ENCODE data around the gene CHID1.

Gene CHID1

DNA sequence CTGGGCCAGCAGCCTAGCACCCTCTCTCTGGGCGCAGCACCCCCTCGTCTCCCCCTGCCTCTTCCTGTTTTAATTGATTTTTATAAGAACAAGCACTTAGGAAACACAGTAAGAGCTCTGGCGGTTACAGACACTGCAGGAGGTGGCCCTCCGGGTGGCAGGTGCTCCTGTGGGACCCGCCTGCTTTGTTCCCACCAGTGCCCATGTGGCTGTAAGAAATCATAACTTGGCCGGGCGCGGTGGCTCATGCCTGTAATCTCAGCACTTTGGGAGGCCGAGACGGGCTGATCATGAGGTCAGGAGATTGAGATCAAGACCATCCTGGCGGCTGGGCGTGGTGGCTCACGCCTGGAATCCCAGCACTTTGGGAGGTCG, 49.5 kb downstream of the CHID1 start:
- DNase-seq = no peak

DNA sequence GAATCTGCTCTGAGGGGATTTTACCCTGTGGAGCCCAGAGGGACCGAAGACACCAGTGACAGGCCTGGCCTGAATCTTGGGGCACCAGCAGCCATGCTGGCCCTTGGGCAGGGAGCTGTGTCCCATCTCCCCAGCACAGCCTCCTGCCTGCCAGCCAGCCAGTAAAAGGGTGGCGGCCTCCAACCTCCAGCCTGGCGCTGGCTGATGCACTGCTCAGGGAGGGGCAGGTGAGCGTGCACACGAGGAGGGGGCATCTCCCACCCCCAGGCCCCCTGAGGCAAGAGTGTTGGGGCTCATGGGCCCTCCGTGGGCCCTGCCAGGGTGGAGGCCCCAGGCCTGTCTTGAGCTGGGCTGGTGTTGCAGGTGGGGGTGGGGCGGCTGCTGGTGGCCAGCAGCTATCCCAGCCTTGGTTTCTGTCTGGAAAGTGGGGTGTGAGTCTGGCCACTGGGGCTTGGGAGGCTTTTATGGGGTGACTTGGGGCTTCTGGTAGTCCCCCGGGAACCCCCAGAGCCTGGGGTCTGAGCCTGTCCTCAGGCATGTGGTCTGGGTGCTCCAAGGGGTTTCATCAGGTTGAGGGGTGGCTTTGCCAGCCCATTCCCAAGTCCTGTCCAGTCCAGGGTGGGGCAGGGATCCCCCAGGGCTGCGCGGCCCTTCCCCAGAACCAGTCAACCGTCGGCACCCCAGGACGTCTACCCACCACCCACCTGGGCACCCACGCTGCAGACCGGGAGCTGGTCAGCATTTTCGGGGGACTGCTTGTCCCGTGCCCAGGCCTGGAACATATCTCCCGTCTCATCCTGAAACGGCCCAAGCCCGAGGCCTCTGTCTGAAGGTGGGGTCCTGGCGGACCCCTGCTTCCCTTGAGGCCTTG, 50.1 kb downstream of the CHID1 start:
- no peak for DNase-seq

DNA sequence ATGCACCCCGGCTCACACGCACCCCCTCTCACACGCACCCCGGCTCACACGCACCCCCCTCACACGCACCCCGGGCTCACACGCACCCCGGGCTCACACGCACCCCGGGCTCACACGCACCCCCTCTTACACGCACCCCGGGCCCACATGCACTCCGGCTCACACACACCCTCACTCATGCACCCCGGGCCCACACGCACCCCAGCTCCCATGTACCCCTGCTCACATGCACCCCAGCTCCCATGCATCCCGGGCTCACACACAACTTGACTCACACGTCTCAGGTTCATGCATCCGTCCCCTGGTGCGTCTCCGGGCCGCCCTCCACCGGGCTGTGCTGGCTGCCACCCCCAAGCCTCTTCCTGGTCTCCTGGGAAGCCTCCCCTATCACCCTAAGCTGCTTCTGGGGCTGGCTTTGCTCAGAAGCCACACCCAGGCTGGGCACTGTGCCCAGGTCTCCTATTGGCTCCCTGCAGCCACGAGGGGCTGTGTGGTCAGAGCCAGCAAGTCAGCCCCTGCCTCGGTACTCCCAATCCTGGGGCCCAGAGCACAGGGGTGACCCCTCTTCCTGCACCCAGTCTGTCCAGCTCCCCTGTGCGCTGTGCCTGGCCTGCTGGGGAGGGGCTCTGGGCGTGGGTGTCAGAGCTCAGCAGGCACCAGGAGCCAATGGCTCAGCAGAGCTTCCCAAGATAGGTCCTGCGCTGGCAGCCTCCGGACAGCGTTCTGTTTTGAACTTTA, 51.0 kb downstream of the CHID1 start:
- no peak for DNase-seq

DNA sequence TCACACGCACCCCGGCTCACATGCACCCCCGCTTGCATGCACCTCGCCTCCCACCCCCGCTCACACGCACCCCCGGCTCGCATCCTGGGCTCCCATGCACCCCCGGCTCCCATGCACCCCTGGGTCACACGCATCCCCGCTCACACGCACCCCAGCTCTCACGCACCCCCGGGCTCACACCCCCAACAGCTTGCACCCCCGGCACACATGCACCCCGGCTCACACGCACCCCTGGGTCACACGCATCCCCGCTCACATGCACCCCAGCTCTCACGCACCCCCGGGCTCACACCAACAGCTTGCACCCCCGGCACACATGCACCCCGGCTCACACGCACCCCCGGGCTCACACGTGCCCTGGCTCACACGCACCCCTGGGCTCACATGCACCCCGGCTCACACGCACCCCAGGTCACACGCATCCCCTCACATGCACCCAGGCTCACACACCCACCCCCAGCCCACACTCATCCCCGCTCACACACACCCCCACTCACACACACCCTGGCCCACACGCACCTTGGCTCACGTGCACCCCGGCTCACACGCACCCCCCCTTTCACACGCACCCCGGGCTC, 51.8 kb downstream of the CHID1 start:
- no peak for DNase-seq

DNA sequence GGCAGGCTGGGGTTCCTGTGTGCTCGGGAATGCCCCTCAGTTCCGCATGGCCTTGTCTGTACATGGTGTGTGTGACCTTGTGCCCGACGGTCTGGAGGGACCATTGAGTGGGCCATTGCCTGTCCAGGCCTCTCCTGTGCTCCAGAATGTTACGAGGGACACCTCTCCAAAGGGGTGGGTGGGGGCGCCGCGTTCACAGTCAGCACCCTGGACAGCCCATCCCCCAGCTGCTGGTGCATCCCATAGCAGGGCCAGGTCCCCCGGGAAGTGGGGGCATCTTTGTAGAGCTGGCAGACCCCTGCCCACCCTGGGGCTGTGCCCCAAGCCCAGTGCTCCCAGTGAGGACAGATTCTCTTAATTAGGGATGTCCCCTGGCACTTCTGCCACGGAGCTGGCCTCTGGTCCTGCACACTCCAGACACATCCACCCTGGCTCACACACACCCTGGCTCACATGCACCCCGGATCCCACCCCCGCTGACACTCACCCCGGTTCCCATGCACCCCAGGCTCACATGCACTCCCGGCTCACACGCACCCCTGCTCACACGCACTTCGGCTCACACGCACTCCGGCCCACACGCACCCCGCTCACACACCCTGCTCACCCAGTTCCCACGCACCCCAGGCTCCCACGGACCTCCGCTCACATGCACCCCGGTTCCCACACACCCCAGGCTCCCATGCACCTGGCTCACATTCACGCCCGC, 52.4 kb downstream of the CHID1 start:
- DNase-seq = no peak

DNA sequence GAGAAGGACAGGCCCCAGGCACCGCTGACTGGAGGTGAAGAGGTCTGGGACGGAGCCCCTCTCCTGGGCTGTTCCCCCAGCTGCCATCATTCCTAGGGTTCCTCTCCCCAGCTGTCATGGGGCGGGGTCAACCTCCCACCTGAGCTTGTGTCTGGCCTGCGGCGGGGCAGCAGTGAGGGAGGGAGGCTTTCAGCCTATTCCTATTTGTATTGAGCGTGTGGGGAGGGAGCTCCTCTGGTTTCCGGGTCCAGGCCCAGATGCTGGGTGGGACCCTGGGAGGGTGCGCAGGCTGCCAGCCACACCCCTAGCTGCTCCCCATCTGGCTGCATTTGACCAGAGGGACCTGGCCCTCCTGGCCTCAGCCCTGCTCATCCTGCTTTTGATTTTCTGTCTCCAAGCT, 54.2 kb downstream of the CHID1 start:
- DNase-seq = no peak

DNA sequence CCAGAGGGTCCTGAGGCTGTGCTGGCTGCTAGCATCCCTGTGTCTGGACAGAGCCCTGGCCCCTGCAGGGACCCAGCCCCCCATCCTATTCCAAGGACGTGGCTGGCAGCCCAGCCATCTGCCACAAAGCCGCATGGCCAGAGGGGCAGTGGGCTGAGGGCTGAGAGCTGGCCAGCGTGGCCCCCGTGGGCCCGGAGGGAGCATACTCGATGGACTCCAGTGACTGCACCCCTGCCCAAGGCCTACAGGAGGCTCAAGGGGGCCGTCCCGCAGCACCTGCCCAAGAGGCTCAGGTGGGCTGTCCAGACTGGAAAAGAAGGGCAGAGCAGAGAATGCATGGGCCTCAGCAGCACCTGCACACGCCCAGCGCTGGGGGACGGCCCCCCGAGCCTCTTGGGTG, 54.8 kb downstream of the CHID1 start:
- DNase-seq = no peak

DNA sequence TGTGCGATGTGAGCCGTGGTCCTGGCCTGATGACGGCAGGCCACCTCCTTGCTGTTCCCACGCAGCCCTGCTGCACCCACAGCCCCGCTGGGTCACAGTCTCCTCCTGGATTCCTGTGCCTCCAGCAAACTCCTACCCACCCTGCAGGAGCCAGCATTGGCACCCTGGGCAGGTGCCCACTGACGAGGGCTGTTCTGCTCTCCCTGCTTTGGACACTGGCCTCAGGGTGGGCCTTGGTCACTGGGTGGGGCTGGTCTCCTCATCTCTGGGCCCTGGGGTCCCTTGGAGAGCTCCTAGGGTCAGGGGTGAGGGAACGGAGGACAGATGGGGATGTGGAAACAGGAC, 55.3 kb downstream of the CHID1 start:
- no peak for DNase-seq

DNA sequence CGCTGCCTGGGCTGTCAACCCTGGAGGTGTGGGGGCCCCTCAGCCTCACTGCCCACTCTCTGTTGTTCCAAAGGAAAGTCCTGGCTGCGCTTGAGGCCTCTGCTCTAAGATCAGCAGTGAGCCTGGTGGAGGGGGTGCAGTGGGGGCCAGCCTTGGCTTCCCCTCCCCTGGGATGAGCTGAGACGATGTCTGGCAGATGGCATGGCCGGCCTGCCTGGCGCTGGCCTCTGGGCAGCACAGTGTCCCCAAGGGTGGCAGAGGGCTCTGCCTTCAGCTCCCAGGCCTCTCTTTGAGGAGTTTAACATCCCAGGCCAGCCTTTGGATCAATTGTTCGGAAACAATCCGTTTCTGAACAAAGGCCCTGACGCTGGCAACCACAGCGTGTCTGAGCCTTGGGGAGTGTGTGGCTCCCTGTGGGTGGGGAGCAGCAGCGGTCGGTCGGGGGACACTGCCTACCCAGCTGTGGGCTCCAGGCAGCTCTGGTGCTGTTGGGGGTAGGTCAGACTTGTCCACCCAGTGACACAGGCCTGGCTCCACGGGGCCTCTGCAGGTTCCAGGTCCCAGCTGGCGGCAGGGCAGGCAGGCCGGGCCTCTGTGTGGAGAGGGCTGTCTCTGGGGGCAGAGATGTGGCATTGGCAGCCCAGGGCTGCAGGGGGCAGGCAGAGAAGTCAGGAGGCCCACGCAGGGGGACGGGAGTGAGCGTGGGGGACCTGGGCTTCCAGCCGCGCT, 55.8 kb downstream of the CHID1 start:
- no peak for DNase-seq

DNA sequence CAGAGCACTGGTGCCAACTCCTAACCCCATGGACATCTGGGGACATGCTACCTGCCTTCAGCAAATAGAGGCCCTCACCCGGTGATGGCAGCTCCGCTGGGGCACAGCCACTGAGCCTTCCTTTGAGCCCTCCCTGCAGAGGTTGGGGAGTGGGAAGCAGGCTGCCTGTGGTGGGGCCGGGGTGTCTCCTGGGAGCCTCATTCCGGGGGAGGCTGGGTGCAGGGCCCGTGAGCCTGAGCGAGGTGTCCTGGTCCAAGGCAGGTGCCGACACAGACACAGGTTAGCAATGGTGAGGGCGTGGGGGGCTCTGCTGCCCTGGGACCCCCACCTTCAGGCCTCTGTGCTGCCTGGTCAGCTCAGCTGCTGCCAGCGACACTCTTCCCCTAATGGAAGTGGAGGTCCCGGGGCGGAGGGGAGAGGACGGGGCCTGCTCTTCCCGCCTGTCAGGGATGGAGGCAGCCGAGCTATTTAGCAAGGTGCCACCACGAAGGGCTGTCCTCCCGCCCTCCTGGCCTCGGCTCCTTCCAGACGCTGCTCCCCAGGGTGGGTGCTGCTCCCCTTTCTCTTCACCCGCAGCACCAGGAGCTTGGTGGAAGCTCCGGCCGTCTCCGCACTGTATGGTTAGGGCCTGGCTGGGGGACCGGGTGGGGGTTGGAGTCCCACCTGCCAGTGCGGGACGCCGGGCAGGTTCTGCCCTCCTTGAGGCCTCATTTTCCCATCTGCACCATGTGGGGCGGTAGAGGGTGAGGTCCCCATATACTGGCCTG, 56.7 kb downstream of the CHID1 start:
- no peak for DNase-seq

DNA sequence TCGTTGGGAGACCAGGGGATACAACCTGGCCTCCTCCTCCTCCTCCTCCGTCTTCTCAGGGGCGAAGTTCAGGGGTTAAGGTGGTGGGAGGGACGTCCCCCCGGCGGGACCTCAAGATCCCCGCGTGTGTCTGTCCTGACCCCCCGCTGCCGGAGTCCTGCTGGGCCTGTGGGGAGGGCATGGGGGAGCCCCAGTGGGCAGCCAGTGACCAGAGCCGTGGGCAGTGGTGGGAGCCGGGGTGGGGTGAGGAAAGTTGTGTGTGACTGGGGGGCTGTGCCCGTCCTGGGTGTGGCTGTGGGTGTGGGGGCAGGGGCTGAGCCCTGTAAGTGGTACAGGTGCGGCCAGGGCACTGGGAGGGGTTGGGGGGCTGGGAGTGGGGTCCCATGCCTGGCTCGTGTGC, 57.8 kb downstream of the CHID1 start:
- no peak for DNase-seq

DNA sequence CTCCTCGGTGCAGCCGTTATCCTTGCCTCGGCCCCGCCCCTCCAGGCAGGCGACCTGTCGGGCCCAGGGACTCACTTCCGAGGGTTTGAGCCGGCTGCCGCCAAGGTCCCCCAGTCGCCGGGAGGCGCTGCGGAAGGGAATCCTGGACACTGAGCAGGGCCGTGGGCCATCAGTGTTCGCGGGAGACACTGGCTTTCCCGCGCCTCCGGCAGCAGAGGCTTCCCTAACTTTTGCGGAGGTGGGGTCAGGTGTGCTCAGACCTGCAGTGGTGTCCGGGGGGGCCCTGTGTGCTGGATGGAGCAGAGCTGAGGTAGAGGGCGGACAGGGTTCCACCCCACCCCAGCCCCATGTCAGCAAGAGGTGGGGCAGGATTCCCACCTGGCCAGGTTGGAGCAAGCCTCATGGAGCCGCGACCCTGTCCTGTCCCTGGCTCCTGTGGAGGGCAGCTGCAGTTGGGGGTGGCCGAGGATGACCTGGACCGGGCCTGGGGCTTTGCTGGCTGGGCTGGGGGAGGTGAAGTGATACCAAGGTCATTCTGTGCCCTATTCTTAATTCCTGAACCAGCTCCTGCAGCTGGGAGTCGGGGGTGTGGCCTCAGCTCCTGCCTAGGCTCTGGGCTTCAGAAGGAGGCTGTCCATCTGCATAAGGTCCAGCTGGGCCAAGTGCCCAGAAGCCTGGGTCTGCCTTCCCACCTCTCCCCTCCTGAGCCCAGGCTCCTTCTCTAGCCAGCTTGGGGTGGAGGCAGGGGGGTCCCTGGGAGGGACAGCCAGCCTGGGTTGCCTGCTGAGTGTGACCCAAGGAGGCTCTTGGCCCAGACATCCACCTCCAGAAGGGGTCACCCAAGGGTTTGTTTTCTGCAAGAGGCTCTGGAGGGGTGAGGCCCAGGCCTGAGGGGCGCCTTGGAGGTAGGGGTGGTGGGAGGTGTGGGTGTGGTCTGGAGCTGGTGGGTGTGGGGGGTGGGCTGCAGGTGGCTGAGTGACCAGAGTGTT, 59.5 kb downstream of the CHID1 start:
- no peak for DNase-seq

DNA sequence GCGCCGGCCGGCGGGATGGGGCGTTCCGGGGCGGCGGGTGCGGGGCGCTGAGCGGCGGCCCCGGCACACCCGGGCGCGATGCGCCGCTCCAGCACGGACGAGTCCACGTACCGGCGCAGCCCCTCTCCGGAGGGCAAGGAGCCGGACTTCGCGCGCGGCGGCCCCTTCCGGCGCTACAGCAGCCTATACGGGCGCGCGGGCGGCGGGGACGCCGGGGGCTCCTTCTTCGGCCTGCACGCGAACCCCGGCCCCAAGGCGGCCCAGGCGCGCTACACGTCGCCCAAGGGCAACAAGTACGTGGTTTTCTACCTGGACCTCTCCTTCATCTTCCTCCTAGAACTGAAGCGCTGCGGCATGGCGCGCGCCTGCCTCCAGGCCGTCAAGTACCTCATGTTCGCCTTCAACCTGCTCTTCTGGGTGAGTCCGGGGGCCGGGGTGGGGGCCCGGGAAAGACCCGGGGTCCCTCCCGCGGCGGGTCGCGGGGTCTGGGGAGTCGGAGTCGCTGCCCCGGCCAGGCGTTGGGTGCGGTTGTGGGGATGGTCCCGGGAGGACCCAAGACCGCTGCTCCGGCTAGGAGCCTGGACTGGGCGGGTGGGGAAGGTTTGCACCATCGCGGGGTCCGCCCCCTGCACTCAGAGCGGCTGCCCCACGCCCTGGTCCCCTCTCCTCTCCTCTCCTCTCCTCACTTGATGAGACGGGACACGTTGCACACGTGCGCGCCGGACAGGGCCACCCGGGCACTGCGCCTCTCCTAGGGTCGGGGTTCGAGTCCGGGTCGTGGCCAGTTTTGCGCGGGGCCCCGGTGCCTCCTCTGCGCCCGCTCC, 60.4 kb downstream of the CHID1 start:
- no peak for DNase-seq

DNA sequence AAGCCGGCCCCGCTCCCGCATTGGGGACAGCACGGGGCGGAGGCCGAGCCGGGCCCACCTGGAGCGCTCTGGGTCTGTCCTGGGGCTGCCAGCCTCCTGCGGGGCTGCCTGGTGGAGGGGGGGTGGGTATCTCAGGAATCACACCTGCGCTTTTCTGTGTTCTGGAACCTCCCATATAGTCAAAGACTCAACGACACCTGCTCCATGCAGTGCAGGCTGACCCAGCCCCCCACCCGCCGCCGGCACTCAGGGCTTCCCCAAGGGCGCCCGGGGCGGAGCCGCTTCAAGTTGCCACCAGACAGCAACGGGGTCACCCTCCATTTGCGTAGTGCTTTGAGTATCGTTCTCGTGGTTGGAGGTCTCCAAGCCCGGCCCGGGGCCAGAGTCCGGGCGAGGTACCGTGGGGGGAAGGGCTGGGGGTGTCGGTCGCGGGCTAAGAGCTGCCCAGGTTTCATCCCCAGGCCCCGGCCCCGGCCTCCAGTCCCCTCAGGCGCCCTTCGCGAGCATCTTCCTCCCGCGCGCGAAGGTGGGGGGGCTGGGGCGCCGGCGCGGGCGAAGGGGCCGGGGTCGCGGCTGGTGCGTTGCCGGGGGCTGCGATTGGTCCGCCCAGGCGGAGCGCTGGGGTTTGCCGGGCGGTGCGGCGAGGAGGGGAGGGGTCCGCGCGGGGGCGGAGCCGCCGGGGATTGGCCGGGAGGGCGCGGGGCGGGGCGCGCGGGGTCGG, 61.3 kb downstream of the CHID1 start:
- DNase-seq = no peak

DNA sequence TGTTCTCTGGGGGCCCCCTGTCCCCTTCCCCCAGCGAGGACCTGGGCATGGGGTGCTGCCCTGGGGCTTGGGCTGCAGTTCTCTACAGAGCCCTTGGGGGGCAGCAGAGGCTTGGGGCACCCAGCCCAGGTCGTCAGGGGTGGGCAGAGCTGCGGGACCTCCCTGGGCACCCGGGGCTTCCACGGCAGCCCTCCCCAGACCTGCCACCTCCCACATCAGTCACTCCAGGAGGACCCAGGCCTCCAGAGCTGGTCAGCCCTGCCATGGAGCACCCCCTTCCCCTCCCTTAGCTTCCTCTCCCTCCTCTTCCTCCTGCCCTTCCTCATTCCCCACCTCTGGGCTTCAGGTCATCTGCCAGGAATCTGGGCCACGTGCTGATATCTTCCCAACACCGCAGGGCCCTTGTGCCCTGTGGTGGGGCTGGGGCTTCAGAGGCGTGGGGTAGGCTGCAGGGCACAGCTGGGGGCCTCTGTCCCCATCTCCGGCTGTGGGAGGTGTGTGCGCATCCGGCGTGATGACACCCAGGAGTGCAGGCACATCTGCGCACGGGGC, 62.2 kb downstream of the CHID1 start:
- DNase-seq = no peak

DNA sequence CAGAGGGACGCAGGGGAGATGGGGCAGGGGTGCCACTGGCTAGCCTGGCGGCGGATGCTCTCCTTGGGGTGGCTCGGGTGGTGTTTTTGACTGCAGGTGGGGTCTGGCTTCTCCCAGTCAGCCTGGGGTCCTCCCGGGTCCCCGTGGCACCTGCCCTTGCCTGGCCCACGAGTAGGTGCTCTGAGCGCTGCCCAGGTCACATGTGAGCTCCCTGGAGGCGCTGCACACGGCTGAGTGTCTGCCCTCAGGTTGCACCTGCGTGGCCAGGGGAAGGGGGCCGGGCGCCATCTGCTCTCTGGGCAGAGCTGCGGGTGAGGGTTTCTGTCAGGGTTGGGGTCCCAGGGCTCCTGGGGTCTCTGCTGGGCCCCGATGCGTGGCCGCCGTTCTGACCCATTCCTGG, 62.7 kb downstream of the CHID1 start:
- no peak for DNase-seq

DNA sequence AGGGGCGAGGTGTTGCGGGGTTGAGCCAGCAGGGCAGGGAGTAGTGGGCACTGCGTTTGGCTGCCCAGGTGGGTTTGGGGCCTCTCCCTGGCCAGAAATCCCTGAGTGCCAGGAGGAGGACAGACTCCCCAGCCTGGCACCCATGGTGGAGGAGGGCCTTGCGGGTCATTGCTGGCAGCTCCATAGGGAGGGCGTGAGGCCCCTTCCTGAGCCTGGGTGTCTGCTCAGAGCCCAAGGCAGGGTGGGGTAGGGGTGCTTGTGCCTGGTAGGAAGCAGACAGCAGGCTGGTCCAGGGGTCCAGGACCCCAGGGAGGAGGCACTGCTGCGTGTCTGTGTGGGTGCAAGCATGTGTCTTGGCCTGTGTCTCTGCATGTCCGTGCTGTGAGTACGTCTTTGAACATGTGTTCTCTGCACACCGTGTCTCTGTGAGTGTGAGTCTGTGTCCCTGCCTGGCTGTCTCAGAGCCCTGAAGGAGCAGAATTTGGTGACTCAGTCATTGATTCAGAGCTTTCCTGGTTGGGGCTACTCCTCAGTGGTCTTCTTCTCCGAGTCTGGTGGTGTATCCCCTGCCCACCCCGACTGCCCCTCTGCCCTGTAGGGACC, 64.0 kb downstream of the CHID1 start:
- no peak for DNase-seq

DNA sequence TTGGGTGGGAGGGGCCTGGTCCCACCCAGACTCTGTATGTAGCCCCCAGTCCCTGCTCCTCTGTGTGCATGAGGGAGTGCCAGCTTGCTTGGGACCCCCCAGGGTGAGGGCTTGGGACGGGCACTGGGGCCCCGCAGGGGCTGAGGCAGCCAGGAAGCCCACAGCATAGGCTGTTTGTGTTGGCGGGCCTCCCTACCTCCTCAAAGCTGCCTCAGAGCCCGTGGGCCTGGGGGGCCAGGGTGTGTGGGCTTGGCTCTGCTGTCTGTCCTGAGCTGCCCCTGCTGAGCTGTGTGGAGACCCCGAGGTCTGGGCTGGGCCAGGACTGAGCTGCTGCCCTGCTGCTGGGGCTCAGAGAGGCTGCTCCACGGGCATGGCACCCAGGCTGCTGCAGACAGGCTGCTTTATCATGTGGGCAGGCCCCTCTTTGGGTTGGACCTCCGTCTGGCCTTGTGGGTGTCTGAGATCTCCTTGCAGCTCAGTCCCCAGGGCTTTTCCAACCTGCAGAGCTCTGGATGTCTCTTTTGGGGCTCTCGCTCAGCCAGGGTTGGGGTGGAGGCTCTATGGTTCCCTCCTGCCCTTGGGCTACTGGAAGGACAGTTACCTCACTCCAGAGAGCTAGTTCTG, 64.6 kb downstream of the CHID1 start:
- DNase-seq = no peak
